GM21786 (cell line): ENCODE measurements around the gene TIAM2.

Source experiments
- ATAC-seq: cut with Tn5 transposase; IDR thresholded peaks from one replicate; pipeline ENCODE4 v1.9.1; 2021; ENCODE audit not compliant: unreplicated experiment

Gene TIAM2

GRCh38 chr6:155273431-155273830 is 278.3 kb downstream of the TIAM2 start:
- no peak for ATAC-seq

GRCh38 chr6:155274106-155274505 is 279.0 kb downstream of the TIAM2 start:
- no peak for ATAC-seq

GRCh38 chr6:155274533-155274932 is 279.4 kb downstream of the TIAM2 start:
- no peak for ATAC-seq

- no peak for ATAC-seq
These were observed 280.8 kb downstream of the TIAM2 start for GRCh38 chr6:155275808-155276480.

GRCh38 chr6:155276638-155277037 is 281.5 kb downstream of the TIAM2 start:
- no peak for ATAC-seq

- ATAC-seq: no peak
These were observed 283.4 kb downstream of the TIAM2 start for GRCh38 chr6:155278319-155279049.

GRCh38 chr6:155284775-155285174 is 289.7 kb downstream of the TIAM2 start:
- ATAC-seq: no peak

GRCh38 chr6:155287762-155288161 is 292.6 kb downstream of the TIAM2 start:
- no peak for ATAC-seq

- ATAC-seq: no peak
These were observed 295.4 kb downstream of the TIAM2 start for GRCh38 chr6:155290491-155290890.

GRCh38 chr6:155291291-155291690 is 296.2 kb downstream of the TIAM2 start:
- ATAC-seq: no peak

GRCh38 chr6:155292711-155293110 is 297.6 kb downstream of the TIAM2 start:
- ATAC-seq: no peak

GRCh38 chr6:155297669-155298068 is 302.6 kb downstream of the TIAM2 start:
- ATAC-seq: no peak

GRCh38 chr6:155301867-155302266 is 306.8 kb downstream of the TIAM2 start:
- ATAC-seq: no peak

- no peak for ATAC-seq
These were observed 308.3 kb downstream of the TIAM2 start for GRCh38 chr6:155303361-155303870.

GRCh38 chr6:155306958-155307357 is 311.8 kb downstream of the TIAM2 start:
- no peak for ATAC-seq
